Measurements from ENCODE around the gene PML.

- TF ChIP-seq CTCF (tag by site-specific recombination; IDR thresholded peaks at IDR 0.05) = no peak
- TF ChIP-seq ZNF155 (tag by site-specific recombination; IDR thresholded peaks at IDR 0.05) = no peak
Measured at GRCh38 chr15:73948396-73948795, 46.1 kb upstream of the PML start.
